MCF 10A (cell line): ENCODE results near the gene SRRD. TPM values are rescaled to one million over a fixed set of nuclear protein-coding genes. Genes with fewer than 3 reads are reported as not detected.
"Not testable (repeated sequence)": the region's sequence is repeated elsewhere in the genome, so short reads cannot be mapped to it uniquely, and the experiment has no call there.

Experiments
- BruUV-seq: library from RNA; stranded (reverse); fragments of 400-500 nt; replicated peaks from 2 replicates; lab custom pipeline; 2021; lab: Mats Ljungman, UMichigan
- CTCF ChIA-PET: fragments of 300-600 bp; sonication (Branson Sonifier 250); formaldehyde crosslinking; extraction: SDS; loops from one replicate; lab custom pipeline; 2021; ENCODE audit warnings: antibody characterized with exemption, inconsistent platforms; lab: Yijun Ruan, JAX
- POLR2A ChIA-PET: fragments of 300-600, 350-650 bp; sonication (Branson Sonifier 250); formaldehyde crosslinking; extraction: SDS; loops from one replicate; lab custom pipeline; 2020; ENCODE audit warnings: antibody characterized with exemption, inconsistent platforms; lab: Yijun Ruan, JAX
- DNase-seq: peaks from one replicate; pipeline ENCODE4 v3.0.0-alpha.2; 2018; ENCODE audit not compliant: unreplicated experiment
- H3K27ac Mint-ChIP-seq: one replicate; pipeline ENCODE4 v1.8.0; 2022; ENCODE audit warnings: mild to moderate bottlenecking, low read depth, mixed read lengths; ENCODE audit not compliant: unreplicated experiment
- H3K27me3 Mint-ChIP-seq: one replicate; pipeline ENCODE4 v1.8.0; 2022; ENCODE audit warnings: mixed read lengths; ENCODE audit not compliant: insufficient read depth, unreplicated experiment
- H3K36me3 Mint-ChIP-seq: one replicate; pipeline ENCODE4 v1.8.0; 2022; ENCODE audit warnings: mild to moderate bottlenecking, moderate library complexity, mixed read lengths; ENCODE audit not compliant: insufficient read depth, unreplicated experiment
- H3K4me1 Mint-ChIP-seq: one replicate; pipeline ENCODE4 v1.8.0; 2022; ENCODE audit warnings: mixed read lengths; ENCODE audit not compliant: insufficient read depth, unreplicated experiment
- H3K4me3 Mint-ChIP-seq: one replicate; pipeline ENCODE4 v1.8.0; 2022; ENCODE audit warnings: mild to moderate bottlenecking, moderate library complexity, mixed read lengths; ENCODE audit not compliant: unreplicated experiment
- H3K9me3 Mint-ChIP-seq: one replicate; pipeline ENCODE4 v1.8.0; 2022; ENCODE audit warnings: mixed read lengths; ENCODE audit not compliant: unreplicated experiment
- CTCF ChIP-seq: fragments of 200-600 bp; IDR thresholded peaks from one replicate; pipeline ENCODE4 v1.8.0; 2022; ENCODE audit warnings: antibody characterized with exemption, mild to moderate bottlenecking; ENCODE audit not compliant: unreplicated experiment
- intact Hi-C: fragments of 100-400 bp; cut with micrococcal nuclease; formaldehyde crosslinking; loops from 2 replicates; pipeline ENCODE4 v1.14.1; 2022
- total RNA-seq: library from RNA; stranded (reverse); gene quantifications from 2 replicates; pipeline ENCODE4 v1.2.3, GENCODE V29; 2022

Gene SRRD
- total RNA-seq, 1 experiment from 2014 or later, result 27.9 TPM

DNA sequence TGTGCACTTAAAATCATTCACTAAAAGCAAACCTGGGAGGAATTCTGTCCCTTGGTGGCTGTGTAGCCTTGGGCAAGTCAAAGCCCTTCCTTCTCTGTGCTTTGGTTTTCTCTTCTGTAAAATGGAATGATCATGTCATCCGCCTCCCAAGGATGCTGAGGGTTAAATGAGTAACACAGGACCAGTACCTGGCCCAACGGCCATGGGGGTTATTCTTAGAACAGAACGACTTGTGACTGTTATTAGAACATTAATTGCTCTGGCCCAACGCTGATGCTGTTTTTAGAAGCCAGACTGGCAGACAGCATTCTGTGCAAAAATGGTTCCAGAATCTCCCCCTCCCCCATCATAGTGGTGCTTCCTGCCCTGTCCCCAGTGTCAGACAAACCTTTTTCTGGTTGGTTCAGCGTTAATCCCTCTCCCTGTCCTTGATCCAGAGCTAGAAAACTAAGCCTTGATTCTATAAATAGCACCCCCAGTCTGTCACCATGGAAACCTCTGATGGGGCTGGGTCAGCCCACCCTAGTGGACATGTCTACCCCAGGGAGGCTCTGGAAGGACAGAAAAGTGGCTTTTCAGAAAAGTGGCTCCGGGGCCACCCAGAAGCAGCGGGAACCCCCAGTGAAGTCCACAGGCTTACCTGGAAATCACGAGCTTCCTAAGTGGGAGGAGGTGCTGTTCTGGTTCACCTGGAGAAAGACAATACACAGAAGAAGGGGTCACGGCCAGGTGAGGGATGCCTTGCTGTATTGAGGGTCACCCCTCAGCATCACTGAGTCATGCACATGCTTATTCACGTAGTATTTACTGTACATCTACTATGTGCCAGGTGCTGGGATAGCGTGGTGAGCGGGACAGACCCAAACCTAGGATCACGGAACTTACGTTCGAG lies 44.1 kb downstream of the SRRD start:
- no peak for DNase-seq
- Mint-ChIP-seq H3K36me3 (peaks cover 15% of the 10 kb centered on the region), H3K27ac (no peak overlapping the region), H3K4me1 (peaks cover 10% of the 10 kb centered on the region), H3K4me3 (no peak overlapping the region), H3K9me3 (no peaks in the 10 kb centered on the region), H3K27me3 (no peaks in the 10 kb centered on the region)
- no peak for TF ChIP-seq CTCF
- POLR2A ChIA-PET, result interaction anchor here (1.8 kb wide), 1 partner anchor 15 kb away, joined by 4 read pairs; the partner anchor contains the start of gene TFIP11
- intact Hi-C loops, result loop anchor here (2.0 kb wide), 1 partner anchor 63 kb away; the partner anchor contains the start of gene TPST2
- CTCF ChIA-PET, result no interaction called here
- BruUV-seq, result no TSS peak

DNA sequence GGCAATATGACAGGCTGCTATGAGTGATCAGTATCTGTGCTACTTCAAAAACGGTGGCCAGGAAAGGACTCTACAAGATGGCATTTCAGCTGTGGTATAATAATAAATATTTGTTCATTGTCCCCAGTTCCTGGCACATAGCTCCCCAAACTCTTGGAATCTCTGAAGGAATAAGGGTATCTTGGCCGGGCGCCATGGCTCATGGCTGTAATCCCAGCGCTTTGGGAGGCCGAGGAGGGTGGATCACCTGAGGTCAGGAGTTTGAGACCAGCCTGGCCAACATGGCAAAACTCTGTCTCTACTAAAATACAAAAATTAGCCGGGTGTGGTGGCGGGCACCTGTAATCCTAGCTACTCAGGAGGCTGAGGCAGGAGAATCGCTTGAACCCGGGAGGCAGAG lies 44.8 kb downstream of the SRRD start:
- not testable (repeated sequence) for H3K27me3 Mint-ChIP-seq, H3K27ac Mint-ChIP-seq, H3K4me3 Mint-ChIP-seq, DNase-seq, BruUV-seq, H3K9me3 Mint-ChIP-seq
- intact Hi-C loops, result loop anchor here (2.0 kb wide), 1 partner anchor 62 kb away; the partner anchor contains the start of gene TPST2
- H3K4me1 Mint-ChIP-seq, result peaks cover 10% of the 10 kb centered on the region
- peaks cover 15% of the 10 kb centered on the region for H3K36me3 Mint-ChIP-seq
- POLR2A ChIA-PET, result interaction anchor here (2.2 kb wide), 1 partner anchor 16 kb away, joined by 13 read pairs; the partner anchor contains the start of gene TFIP11
- CTCF ChIA-PET, result interaction anchor here (0.7 to 1.5 kb wide), 2 partner anchors 25 to 68 kb away, joined by 3 read pairs; no protein-coding TSS in a partner anchor

DNA sequence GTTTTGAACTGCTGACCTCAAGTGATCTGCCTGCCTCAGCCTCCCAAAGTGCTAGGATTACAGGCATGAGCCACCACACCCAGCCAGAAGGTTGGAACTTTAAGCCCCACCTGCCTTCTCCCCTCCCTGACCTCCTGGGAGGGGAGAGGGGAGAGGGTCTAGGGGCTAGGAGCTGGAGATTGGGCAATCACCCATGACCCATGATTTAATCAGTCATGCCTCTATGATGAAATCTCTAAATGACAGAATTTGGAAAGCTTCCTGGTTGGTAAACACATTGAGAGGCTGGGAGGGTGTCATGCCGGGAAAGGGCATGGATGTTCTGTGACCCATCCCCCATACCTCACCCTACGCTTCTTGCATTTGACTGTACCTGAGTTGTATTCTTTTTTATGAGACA lies 45.7 kb downstream of the SRRD start:
- CTCF ChIA-PET, result interaction anchor here (0.7 to 1.5 kb wide), 2 partner anchors 26 to 32 kb away, joined by 3 read pairs; no protein-coding TSS in a partner anchor

More for the DNA sequence above, 45.7 kb downstream of the SRRD start:
- Mint-ChIP-seq H3K4me1 (peaks cover 15% of the 10 kb centered on the region), H3K27me3 (no peaks in the 10 kb centered on the region), H3K36me3 (peaks cover 15% of the 10 kb centered on the region), H3K27ac (peak overlapping the region; percentile 79), H3K9me3 (no peaks in the 10 kb centered on the region), H3K4me3 (no peak overlapping the region)
- no TSS peak for BruUV-seq
- intact Hi-C loops, result loop anchor here (2.0 kb wide), 1 partner anchor 61 kb away; the partner anchor contains the start of gene TPST2
- TF ChIP-seq CTCF, result no peak
- DNase-seq, result peak; percentile 80
- POLR2A ChIA-PET, result interaction anchor here (0.8 to 2.2 kb wide), 3 partner anchors 17 to 61 kb away, joined by 3 to 13 read pairs (median 6); partner anchors contain the start of genes HPS4, SRRD and TFIP11
